ENCODE data around the gene PRKCA.

Gene PRKCA

GRCh38 chr17:66538776-66539175 is 236.4 kb downstream of the PRKCA start:
- Histone ChIP-seq H3K9me3 (ENCODE audit: low read length) (no peaks in the 10 kb centered on the region), H3K27me3 (ENCODE audit: control insufficient read depth in 1 of 2, insufficient read depth in 2 of 2, low read length in 2 of 2) (no peaks in the 10 kb centered on the region), H3K4me1 (ENCODE audit: insufficient read depth, low read length) (peaks cover 64% of the 10 kb centered on the region), H3K36me3 (ENCODE audit: insufficient read depth, low read length) (no peaks in the 10 kb centered on the region), H3K4me3 (ENCODE audit: low read depth in 1 of 2, low read length in 2 of 2) (no peak overlapping the region), H3K27ac (ENCODE audit: low read depth, low read length) (peak overlapping the region; percentile 28), H3K9ac (ENCODE audit: low read length) (no peak overlapping the region)

- peak overlapping the region; percentile 76 for H3K27ac ChIP-seq (ENCODE audit: low read depth, low read length)
- no peaks in the 10 kb centered on the region for H3K9me3 ChIP-seq (ENCODE audit: low read length)
- H3K36me3 ChIP-seq (ENCODE audit: insufficient read depth, low read length), result no peaks in the 10 kb centered on the region
- H3K9ac ChIP-seq (ENCODE audit: low read length), result peak overlapping the region; percentile 5
- H3K27me3 ChIP-seq (ENCODE audit: control insufficient read depth in 1 of 2, insufficient read depth in 2 of 2, low read length in 2 of 2), result no peaks in the 10 kb centered on the region
- peak overlapping the region in 1 of 2 donors; percentile 25 for H3K4me3 ChIP-seq (ENCODE audit: low read depth in 1 of 2, low read length in 2 of 2)
- peaks cover 53% of the 10 kb centered on the region for H3K4me1 ChIP-seq (ENCODE audit: insufficient read depth, low read length)
Observed at GRCh38 chr17:66540131-66540781, 237.8 kb downstream of the PRKCA start.

- Histone ChIP-seq H3K27me3 (ENCODE audit: control insufficient read depth in 1 of 2, insufficient read depth in 2 of 2, low read length in 2 of 2) (no peaks in the 10 kb centered on the region), H3K9ac (ENCODE audit: low read length) (no peak overlapping the region), H3K9me3 (ENCODE audit: low read length) (no peaks in the 10 kb centered on the region), H3K36me3 (ENCODE audit: insufficient read depth, low read length) (no peaks in the 10 kb centered on the region), H3K4me3 (ENCODE audit: low read depth in 1 of 2, low read length in 2 of 2) (no peak overlapping the region), H3K4me1 (ENCODE audit: insufficient read depth, low read length) (peaks cover 47% of the 10 kb centered on the region), H3K27ac (ENCODE audit: low read depth, low read length) (peak overlapping the region; percentile 31)
Observed at GRCh38 chr17:66541461-66542128, 239.2 kb downstream of the PRKCA start.

- no peak overlapping the region for H3K9ac ChIP-seq (ENCODE audit: low read length)
- peak overlapping the region; percentile 16 for H3K27ac ChIP-seq (ENCODE audit: low read depth, low read length)
- peaks cover 47% of the 10 kb centered on the region for H3K4me1 ChIP-seq (ENCODE audit: insufficient read depth, low read length)
- no peaks in the 10 kb centered on the region for H3K27me3 ChIP-seq (ENCODE audit: control insufficient read depth in 1 of 2, insufficient read depth in 2 of 2, low read length in 2 of 2)
- no peak overlapping the region for H3K4me3 ChIP-seq (ENCODE audit: low read depth in 1 of 2, low read length in 2 of 2)
- no peaks in the 10 kb centered on the region for H3K9me3 ChIP-seq (ENCODE audit: low read length)
- H3K36me3 ChIP-seq (ENCODE audit: insufficient read depth, low read length), result no peaks in the 10 kb centered on the region
Observed at GRCh38 chr17:66542129-66542966, 239.9 kb downstream of the PRKCA start.

GRCh38 chr17:66542967-66543520 is 240.6 kb downstream of the PRKCA start:
- no peak overlapping the region for H3K4me3 ChIP-seq (ENCODE audit: low read depth in 1 of 2, low read length in 2 of 2)
- H3K4me1 ChIP-seq (ENCODE audit: insufficient read depth, low read length), result peaks cover 47% of the 10 kb centered on the region
- H3K36me3 ChIP-seq (ENCODE audit: insufficient read depth, low read length), result no peaks in the 10 kb centered on the region
- no peak overlapping the region for H3K27ac ChIP-seq (ENCODE audit: low read depth, low read length)
- no peaks in the 10 kb centered on the region for H3K9me3 ChIP-seq (ENCODE audit: low read length)
- no peak overlapping the region for H3K9ac ChIP-seq (ENCODE audit: low read length)
- H3K27me3 ChIP-seq (ENCODE audit: control insufficient read depth in 1 of 2, insufficient read depth in 2 of 2, low read length in 2 of 2), result no peaks in the 10 kb centered on the region

GRCh38 chr17:66543526-66543925 is 241.1 kb downstream of the PRKCA start:
- H3K4me3 ChIP-seq (ENCODE audit: low read depth in 1 of 2, low read length in 2 of 2), result no peak overlapping the region
- no peak overlapping the region for H3K9ac ChIP-seq (ENCODE audit: low read length)
- H3K9me3 ChIP-seq (ENCODE audit: low read length), result no peaks in the 10 kb centered on the region
- peaks cover 47% of the 10 kb centered on the region for H3K4me1 ChIP-seq (ENCODE audit: insufficient read depth, low read length)
- H3K27me3 ChIP-seq (ENCODE audit: control insufficient read depth in 1 of 2, insufficient read depth in 2 of 2, low read length in 2 of 2), result no peaks in the 10 kb centered on the region
- no peaks in the 10 kb centered on the region for H3K36me3 ChIP-seq (ENCODE audit: insufficient read depth, low read length)
- H3K27ac ChIP-seq (ENCODE audit: low read depth, low read length), result no peak overlapping the region

- H3K27ac ChIP-seq (ENCODE audit: low read depth, low read length), result no peak overlapping the region
- peaks cover 46% of the 10 kb centered on the region for H3K4me1 ChIP-seq (ENCODE audit: insufficient read depth, low read length)
- H3K9me3 ChIP-seq (ENCODE audit: low read length), result no peaks in the 10 kb centered on the region
- H3K36me3 ChIP-seq (ENCODE audit: insufficient read depth, low read length), result no peaks in the 10 kb centered on the region
- no peaks in the 10 kb centered on the region for H3K27me3 ChIP-seq (ENCODE audit: control insufficient read depth in 1 of 2, insufficient read depth in 2 of 2, low read length in 2 of 2)
- no peak overlapping the region for H3K4me3 ChIP-seq (ENCODE audit: low read depth in 1 of 2, low read length in 2 of 2)
- H3K9ac ChIP-seq (ENCODE audit: low read length), result no peak overlapping the region
Observed at GRCh38 chr17:66545918-66546317, 243.5 kb downstream of the PRKCA start.

- H3K36me3 ChIP-seq (ENCODE audit: insufficient read depth, low read length), result no peaks in the 10 kb centered on the region
- H3K4me1 ChIP-seq (ENCODE audit: insufficient read depth, low read length), result peaks cover 32% of the 10 kb centered on the region
- H3K9me3 ChIP-seq (ENCODE audit: low read length), result no peaks in the 10 kb centered on the region
- no peak overlapping the region for H3K9ac ChIP-seq (ENCODE audit: low read length)
- no peak overlapping the region for H3K27ac ChIP-seq (ENCODE audit: low read depth, low read length)
- no peaks in the 10 kb centered on the region for H3K27me3 ChIP-seq (ENCODE audit: control insufficient read depth in 1 of 2, insufficient read depth in 2 of 2, low read length in 2 of 2)
- no peak overlapping the region for H3K4me3 ChIP-seq (ENCODE audit: low read depth in 1 of 2, low read length in 2 of 2)
Observed at GRCh38 chr17:66547151-66547865, 244.9 kb downstream of the PRKCA start.

- no peaks in the 10 kb centered on the region for H3K27me3 ChIP-seq (ENCODE audit: control insufficient read depth in 1 of 2, insufficient read depth in 2 of 2, low read length in 2 of 2)
- no peaks in the 10 kb centered on the region for H3K9me3 ChIP-seq (ENCODE audit: low read length)
- no peak overlapping the region for H3K4me3 ChIP-seq (ENCODE audit: low read depth in 1 of 2, low read length in 2 of 2)
- no peak overlapping the region for H3K27ac ChIP-seq (ENCODE audit: low read depth, low read length)
- no peaks in the 10 kb centered on the region for H3K36me3 ChIP-seq (ENCODE audit: insufficient read depth, low read length)
- H3K9ac ChIP-seq (ENCODE audit: low read length), result no peak overlapping the region
- peaks cover 29% of the 10 kb centered on the region for H3K4me1 ChIP-seq (ENCODE audit: insufficient read depth, low read length)
Observed at GRCh38 chr17:66548158-66548557, 245.7 kb downstream of the PRKCA start.

- H3K27me3 ChIP-seq (ENCODE audit: control insufficient read depth in 1 of 2, insufficient read depth in 2 of 2, low read length in 2 of 2), result no peaks in the 10 kb centered on the region
- no peak overlapping the region for H3K9ac ChIP-seq (ENCODE audit: low read length)
- H3K9me3 ChIP-seq (ENCODE audit: low read length), result no peaks in the 10 kb centered on the region
- no peaks in the 10 kb centered on the region for H3K36me3 ChIP-seq (ENCODE audit: insufficient read depth, low read length)
- no peak overlapping the region for H3K4me3 ChIP-seq (ENCODE audit: low read depth in 1 of 2, low read length in 2 of 2)
- peaks cover 29% of the 10 kb centered on the region for H3K4me1 ChIP-seq (ENCODE audit: insufficient read depth, low read length)
- H3K27ac ChIP-seq (ENCODE audit: low read depth, low read length), result no peak overlapping the region
Observed at GRCh38 chr17:66548659-66549310, 246.4 kb downstream of the PRKCA start.
